PC-3 (cell line): ENCODE data around the gene MALRD1. TPM values are rescaled to one million over a fixed set of nuclear protein-coding genes. Genes with fewer than 3 reads are reported as not detected.
A peak's percentile ranks its signal among the peaks of the same experiment; 100 is the strongest.

Source experiments
- ATAC-seq: fragments of 200-7000 bp; cut with Tn5 transposase; 2 replicates; pipeline ENCODE4 v1.9.1; 2020; ENCODE audit warnings: mild to moderate bottlenecking, moderate library complexity
- BruUV-seq: library from RNA; stranded (reverse); fragments of 400-500 nt; replicated peaks from 2 replicates; lab custom pipeline; 2021; lab: Mats Ljungman, UMichigan
- CTCF ChIA-PET: fragments of 300-600 bp; sonication (Branson Sonifier 250); formaldehyde crosslinking; loops from one replicate; lab custom pipeline; 2022; ENCODE audit warnings: antibody characterized with exemption; lab: Charles Lee
- POLR2A ChIA-PET: fragments of 300-600 bp; sonication (Branson Sonifier 250); formaldehyde crosslinking; loops from one replicate; lab custom pipeline; 2022; ENCODE audit warnings: antibody characterized with exemption; ENCODE audit not compliant: unreplicated experiment; lab: Charles Lee
- DNase-seq: peaks from one replicate; pipeline ENCODE4 v3.0.0-alpha.2; 2015
- H2AFZ ChIP-seq: fragments of 300-600 bp; sonication (generic); 2 replicates; pipeline ENCODE4 v1.6.0; 2016; ENCODE audit warnings: antibody characterized with exemption, low read length
- H3F3A ChIP-seq: fragments of 300-600 bp; sonication (generic); one replicate; pipeline ENCODE4 v1.6.0; 2017; ENCODE audit warnings: antibody characterized with exemption, low read length, control low read depth, mild to moderate bottlenecking; ENCODE audit not compliant: unreplicated experiment
- H3K27ac ChIP-seq: fragments of 300-600 bp; sonication (generic); 2 replicates; pipeline ENCODE4 v1.5.1; 2016; ENCODE audit warnings: mild to moderate bottlenecking, low read length
- H3K27me3 ChIP-seq: fragments of 300-600 bp; sonication (generic); 2 replicates; pipeline ENCODE4 v1.6.1; 2016; ENCODE audit warnings: low read length, mixed read lengths
- H3K36me3 ChIP-seq: fragments of 300-600 bp; sonication (generic); 2 replicates; pipeline ENCODE4 v1.6.1; 2016; ENCODE audit warnings: low read depth, mixed run types, low read length, mixed read lengths
- H3K4me1 ChIP-seq: fragments of 300-600 bp; sonication (generic); 2 replicates; pipeline ENCODE4 v1.5.1; 2016; ENCODE audit warnings: low read length; ENCODE audit not compliant: insufficient read depth
- H3K4me2 ChIP-seq: fragments of 300-600 bp; sonication (generic); 2 replicates; pipeline ENCODE4 v1.6.0; 2016; ENCODE audit warnings: low read length
- H3K4me3 ChIP-seq: fragments of 300-600 bp; sonication (generic); 2 replicates; pipeline ENCODE4 v1.5.1; 2016; ENCODE audit warnings: mild to moderate bottlenecking, low read length, mixed read lengths
- H3K79me2 ChIP-seq: fragments of 300-600 bp; sonication (generic); 2 replicates; pipeline ENCODE4 v1.6.1; 2017; ENCODE audit warnings: low read length, mixed read lengths
- H3K9ac ChIP-seq: fragments of 300-600 bp; sonication (generic); 2 replicates; pipeline ENCODE4 v1.6.0; 2016; ENCODE audit warnings: mild to moderate bottlenecking, low read length
- H3K9me2 ChIP-seq: fragments of 300-600 bp; sonication (generic); replicated peaks from 2 replicates; pipeline ENCODE4 v1.6.1; 2016; ENCODE audit warnings: mixed run types, low read length, mixed read lengths
- H3K9me3 ChIP-seq: fragments of 300-600 bp; sonication (generic); 2 replicates; pipeline ENCODE4 v1.6.1; 2016; ENCODE audit warnings: low read length, mixed read lengths
- H4K20me1 ChIP-seq: fragments of 300-600 bp; sonication (generic); 2 replicates; pipeline ENCODE4 v1.6.1; 2016; ENCODE audit warnings: low read length, mixed read lengths
- CTCF ChIP-seq: fragments of 300-600 bp; sonication (generic); conservative IDR thresholded peaks from 2 replicates; pipeline ENCODE4 v1.5.1; 2017; ENCODE audit warnings: antibody characterized with exemption, low read depth, mild to moderate bottlenecking, low read length
- EZH2 ChIP-seq: fragments of 300-600 bp; sonication (generic); IDR thresholded peaks from one replicate; pipeline ENCODE4 v1.6.1; 2017; ENCODE audit warnings: antibody characterized with exemption, mild to moderate bottlenecking, low read length; ENCODE audit not compliant: unreplicated experiment
- EZH2phosphoT487 ChIP-seq: fragments of 300-600 bp; sonication (generic); IDR thresholded peaks from 2 replicates; pipeline ENCODE4 v1.6.1; 2018; ENCODE audit warnings: mild to moderate bottlenecking, antibody characterized with exemption, low read length, borderline replicate concordance
- intact Hi-C: fragments of 100-400 bp; cut with micrococcal nuclease; formaldehyde crosslinking; loops from 2 replicates; pipeline ENCODE4 v1.9.0; 2023
- total RNA-seq: library from RNA; depleted of rRNA; stranded (reverse); fragments of >200 nt; gene quantifications from 2 replicates; pipeline ENCODE4 v1.2.3, GENCODE V29; 2014

Gene MALRD1
- total RNA-seq, 1 experiment from 2014 or later, result not detected

- no peak for ATAC-seq
- no peaks in the 10 kb centered on the region for H3K27me3 ChIP-seq
- no peak overlapping the region for H2AFZ ChIP-seq
- H4K20me1 ChIP-seq, result no peaks in the 10 kb centered on the region
- H3K79me2 ChIP-seq, result no peaks in the 10 kb centered on the region
- no peak for DNase-seq
- H3K4me1 ChIP-seq, result peaks cover 11% of the 10 kb centered on the region
- H3K4me2 ChIP-seq, result no peak overlapping the region
- H3F3A ChIP-seq, result no peaks in the 10 kb centered on the region
- H3K9ac ChIP-seq, result no peak overlapping the region
- ChIA-PET POLR2A (no interaction called here), CTCF (no interaction called here)
- no peak overlapping the region for H3K27ac ChIP-seq
- BruUV-seq, result no TSS peak
- H3K9me2 ChIP-seq, result no peaks in the 10 kb centered on the region
- no peak overlapping the region for H3K4me3 ChIP-seq
- no peaks in the 10 kb centered on the region for H3K9me3 ChIP-seq
- intact Hi-C loops, result no loop called here
- no peak for TF ChIP-seq CTCF
- TF ChIP-seq EZH2phosphoT487, result no peak
- TF ChIP-seq EZH2, result no peak
- no peaks in the 10 kb centered on the region for H3K36me3 ChIP-seq
These were observed 147.1 kb downstream of the MALRD1 start for GRCh38 chr10:19195698-19196097.

GRCh38 chr10:19200211-19200610, 151.6 kb downstream of the MALRD1 start:
- intact Hi-C loops, result loop anchor here (10.0 kb wide), 1 partner anchor 105 kb away; no protein-coding TSS in a partner anchor
- no peak overlapping the region for H3K4me3 ChIP-seq
- no peak for TF ChIP-seq CTCF
- TF ChIP-seq EZH2, result no peak
- TF ChIP-seq EZH2phosphoT487, result no peak
- no peaks in the 10 kb centered on the region for H3F3A ChIP-seq
- H3K9me2 ChIP-seq, result no peaks in the 10 kb centered on the region
- no peak overlapping the region for H3K4me2 ChIP-seq
- no peak for ATAC-seq
- no peaks in the 10 kb centered on the region for H4K20me1 ChIP-seq
- no peaks in the 10 kb centered on the region for H3K9me3 ChIP-seq
- H3K27me3 ChIP-seq, result no peaks in the 10 kb centered on the region
- H3K36me3 ChIP-seq, result no peaks in the 10 kb centered on the region
- DNase-seq, result no peak
- H3K4me1 ChIP-seq, result peaks cover 18% of the 10 kb centered on the region
- no peaks in the 10 kb centered on the region for H3K79me2 ChIP-seq
- H3K9ac ChIP-seq, result no peak overlapping the region
- POLR2A ChIA-PET, result no interaction called here
- CTCF ChIA-PET, result no interaction called here
- H3K27ac ChIP-seq, result no peak overlapping the region
- BruUV-seq, result no TSS peak
- H2AFZ ChIP-seq, result no peak overlapping the region

GRCh38 chr10:19204246-19204917, 155.8 kb downstream of the MALRD1 start:
- H3K27me3 ChIP-seq, result no peaks in the 10 kb centered on the region
- H3K4me1 ChIP-seq, result peaks cover 17% of the 10 kb centered on the region
- no peaks in the 10 kb centered on the region for H3K9me2 ChIP-seq
- ChIA-PET POLR2A (no interaction called here), CTCF (no interaction called here)
- peak; percentile 62 for DNase-seq
- no peaks in the 10 kb centered on the region for H3F3A ChIP-seq
- TF ChIP-seq EZH2phosphoT487 (no peak), EZH2 (no peak), CTCF (no peak; the same call in 1 of the 2 replicates)
- intact Hi-C loops, result loop anchor here (10.0 kb wide), 1 partner anchor 100 kb away; no protein-coding TSS in a partner anchor
- peak; percentile 91 for ATAC-seq
- peak overlapping the region; percentile 67 for H3K27ac ChIP-seq
- H3K4me2 ChIP-seq, result peak overlapping the region; percentile 73
- no peaks in the 10 kb centered on the region for H4K20me1 ChIP-seq
- no peaks in the 10 kb centered on the region for H3K9me3 ChIP-seq
- no peaks in the 10 kb centered on the region for H3K79me2 ChIP-seq
- H3K36me3 ChIP-seq, result no peaks in the 10 kb centered on the region
- no peak overlapping the region for H3K9ac ChIP-seq
- no peak overlapping the region; the same call in 1 of the 2 replicates for H3K4me3 ChIP-seq
- no peak overlapping the region for H2AFZ ChIP-seq
- BruUV-seq, result no TSS peak
